ENCODE measurements around the gene GRM7. TPM values are rescaled to one million over a fixed set of nuclear protein-coding genes. Genes with fewer than 3 reads are reported as not detected.

The GRM7 gene
- total and polyA plus RNA-seq, 2 experiments from 2014 or later: 0.40 TPM; not detected in 1

DNA sequence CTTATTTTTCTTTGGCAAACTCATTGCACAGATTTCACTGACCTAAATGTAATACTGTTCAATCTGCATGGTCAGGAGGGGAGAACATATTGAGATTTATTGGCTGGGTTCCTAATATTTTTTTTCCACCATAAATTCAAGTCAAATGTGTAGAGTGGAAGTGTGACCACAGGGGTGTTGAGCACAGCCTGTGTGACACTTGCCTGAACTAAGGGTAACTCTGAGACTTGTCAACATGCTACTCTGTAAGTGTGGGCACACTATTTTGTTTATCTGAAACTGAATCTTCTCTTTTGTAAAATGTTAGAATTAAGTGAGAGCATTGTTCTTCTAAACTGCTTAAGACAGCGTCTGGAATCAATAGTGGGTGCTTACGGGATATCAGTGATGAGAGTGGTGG lies 516.2 kb downstream of the GRM7 start (continued):
- TF ChIP-seq, protein P1, sequence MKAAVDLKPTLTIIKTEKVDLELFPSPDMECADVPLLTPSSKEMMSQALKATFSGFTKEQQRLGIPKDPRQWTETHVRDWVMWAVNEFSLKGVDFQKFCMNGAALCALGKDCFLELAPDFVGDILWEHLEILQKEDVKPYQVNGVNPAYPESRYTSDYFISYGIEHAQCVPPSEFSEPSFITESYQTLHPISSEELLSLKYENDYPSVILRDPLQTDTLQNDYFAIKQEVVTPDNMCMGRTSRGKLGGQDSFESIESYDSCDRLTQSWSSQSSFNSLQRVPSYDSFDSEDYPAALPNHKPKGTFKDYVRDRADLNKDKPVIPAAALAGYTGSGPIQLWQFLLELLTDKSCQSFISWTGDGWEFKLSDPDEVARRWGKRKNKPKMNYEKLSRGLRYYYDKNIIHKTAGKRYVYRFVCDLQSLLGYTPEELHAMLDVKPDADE (IDR thresholded peaks at IDR 0.05): no peak
- no peak for TF ChIP-seq NANOG (IDR thresholded peaks at IDR 0.05; ENCODE audit: borderline replicate concordance)
- no peak for TF ChIP-seq CREB1 (CRISPR knock-in tag; IDR thresholded peaks at IDR 0.05; ENCODE audit: low read depth)
- TF ChIP-seq ZNF114 (CRISPR knock-in tag; IDR thresholded peaks at IDR 0.05): no peak
- TF ChIP-seq, protein P2, sequence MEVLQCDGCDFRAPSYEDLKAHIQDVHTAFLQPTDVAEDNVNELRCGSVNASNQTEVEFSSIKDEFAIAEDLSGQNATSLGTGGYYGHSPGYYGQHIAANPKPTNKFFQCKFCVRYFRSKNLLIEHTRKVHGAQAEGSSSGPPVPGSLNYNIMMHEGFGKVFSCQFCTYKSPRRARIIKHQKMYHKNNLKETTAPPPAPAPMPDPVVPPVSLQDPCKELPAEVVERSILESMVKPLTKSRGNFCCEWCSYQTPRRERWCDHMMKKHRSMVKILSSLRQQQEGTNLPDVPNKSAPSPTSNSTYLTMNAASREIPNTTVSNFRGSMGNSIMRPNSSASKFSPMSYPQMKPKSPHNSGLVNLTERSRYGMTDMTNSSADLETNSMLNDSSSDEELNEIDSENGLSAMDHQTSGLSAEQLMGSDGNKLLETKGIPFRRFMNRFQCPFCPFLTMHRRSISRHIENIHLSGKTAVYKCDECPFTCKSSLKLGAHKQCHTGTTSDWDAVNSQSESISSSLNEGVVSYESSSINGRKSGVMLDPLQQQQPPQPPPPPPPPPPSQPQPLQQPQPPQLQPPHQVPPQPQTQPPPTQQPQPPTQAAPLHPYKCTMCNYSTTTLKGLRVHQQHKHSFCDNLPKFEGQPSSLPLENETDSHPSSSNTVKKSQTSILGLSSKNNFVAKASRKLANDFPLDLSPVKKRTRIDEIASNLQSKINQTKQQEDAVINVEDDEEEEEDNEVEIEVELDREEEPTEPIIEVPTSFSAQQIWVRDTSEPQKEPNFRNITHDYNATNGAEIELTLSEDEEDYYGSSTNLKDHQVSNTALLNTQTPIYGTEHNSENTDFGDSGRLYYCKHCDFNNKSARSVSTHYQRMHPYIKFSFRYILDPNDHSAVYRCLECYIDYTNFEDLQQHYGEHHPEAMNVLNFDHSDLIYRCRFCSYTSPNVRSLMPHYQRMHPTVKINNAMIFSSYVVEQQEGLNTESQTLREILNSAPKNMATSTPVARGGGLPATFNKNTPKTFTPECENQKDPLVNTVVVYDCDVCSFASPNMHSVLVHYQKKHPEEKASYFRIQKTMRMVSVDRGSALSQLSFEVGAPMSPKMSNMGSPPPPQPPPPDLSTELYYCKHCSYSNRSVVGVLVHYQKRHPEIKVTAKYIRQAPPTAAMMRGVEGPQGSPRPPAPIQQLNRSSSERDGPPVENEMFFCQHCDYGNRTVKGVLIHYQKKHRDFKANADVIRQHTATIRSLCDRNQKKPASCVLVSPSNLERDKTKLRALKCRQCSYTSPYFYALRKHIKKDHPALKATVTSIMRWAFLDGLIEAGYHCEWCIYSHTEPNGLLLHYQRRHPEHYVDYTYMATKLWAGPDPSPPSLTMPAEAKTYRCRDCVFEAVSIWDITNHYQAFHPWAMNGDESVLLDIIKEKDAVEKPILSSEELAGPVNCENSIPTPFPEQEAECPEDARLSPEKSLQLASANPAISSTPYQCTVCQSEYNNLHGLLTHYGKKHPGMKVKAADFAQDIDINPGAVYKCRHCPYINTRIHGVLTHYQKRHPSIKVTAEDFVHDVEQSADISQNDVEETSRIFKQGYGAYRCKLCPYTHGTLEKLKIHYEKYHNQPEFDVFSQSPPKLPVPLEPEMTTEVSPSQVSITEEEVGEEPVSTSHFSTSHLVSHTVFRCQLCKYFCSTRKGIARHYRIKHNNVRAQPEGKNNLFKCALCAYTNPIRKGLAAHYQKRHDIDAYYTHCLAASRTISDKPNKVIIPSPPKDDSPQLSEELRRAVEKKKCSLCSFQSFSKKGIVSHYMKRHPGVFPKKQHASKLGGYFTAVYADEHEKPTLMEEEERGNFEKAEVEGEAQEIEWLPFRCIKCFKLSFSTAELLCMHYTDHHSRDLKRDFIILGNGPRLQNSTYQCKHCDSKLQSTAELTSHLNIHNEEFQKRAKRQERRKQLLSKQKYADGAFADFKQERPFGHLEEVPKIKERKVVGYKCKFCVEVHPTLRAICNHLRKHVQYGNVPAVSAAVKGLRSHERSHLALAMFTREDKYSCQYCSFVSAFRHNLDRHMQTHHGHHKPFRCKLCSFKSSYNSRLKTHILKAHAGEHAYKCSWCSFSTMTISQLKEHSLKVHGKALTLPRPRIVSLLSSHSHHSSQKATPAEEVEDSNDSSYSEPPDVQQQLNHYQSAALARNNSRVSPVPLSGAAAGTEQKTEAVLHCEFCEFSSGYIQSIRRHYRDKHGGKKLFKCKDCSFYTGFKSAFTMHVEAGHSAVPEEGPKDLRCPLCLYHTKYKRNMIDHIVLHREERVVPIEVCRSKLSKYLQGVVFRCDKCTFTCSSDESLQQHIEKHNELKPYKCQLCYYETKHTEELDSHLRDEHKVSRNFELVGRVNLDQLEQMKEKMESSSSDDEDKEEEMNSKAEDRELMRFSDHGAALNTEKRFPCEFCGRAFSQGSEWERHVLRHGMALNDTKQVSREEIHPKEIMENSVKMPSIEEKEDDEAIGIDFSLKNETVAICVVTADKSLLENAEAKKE (CRISPR knock-in tag; IDR thresholded peaks at IDR 0.05): no peak

DNA sequence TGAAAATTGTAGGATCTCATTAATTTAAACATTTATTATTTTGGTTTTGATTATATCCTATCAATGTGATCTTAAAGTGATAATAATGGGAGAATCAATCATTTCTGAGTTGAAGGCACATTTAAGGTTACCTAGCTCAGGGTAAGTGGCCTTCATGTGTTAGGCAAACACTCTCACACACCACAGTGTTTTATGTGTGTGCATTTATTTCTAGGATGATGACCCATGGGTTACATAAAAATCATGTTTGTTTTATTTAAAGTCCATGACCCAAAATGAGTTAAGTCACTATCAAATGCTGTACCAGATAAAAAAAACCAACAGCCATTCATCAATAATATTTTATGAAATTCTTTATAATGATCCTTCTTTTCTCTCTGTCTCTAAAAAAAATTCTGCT lies 520.8 kb downstream of the GRM7 start:
- H3K4me2 ChIP-seq: no peak overlapping the region
- no peaks in the 10 kb centered on the region for H3K36me3 ChIP-seq (ENCODE audit: insufficient read depth)
- peaks cover 32% of the 10 kb centered on the region; the same call in 2 of the 3 replicates for H3K9me3 Mint-ChIP-seq
- H3K4me1 ChIP-seq (ENCODE audit: insufficient read depth): no peaks in the 10 kb centered on the region
- no peak for ATAC-seq
- DNase-seq (ENCODE audit: low spot score): no peak
- H3K4me1 Mint-ChIP-seq: peaks cover 4% of the 10 kb centered on the region; the same call in 2 of the 3 replicates
- no peak overlapping the region for H3K27ac Mint-ChIP-seq
- H3K27me3 Mint-ChIP-seq (ENCODE audit: insufficient read depth, low read depth, poor library complexity): no peaks in the 10 kb centered on the region
- H3K79me2 ChIP-seq (replicated peaks; ENCODE audit: insufficient read depth): no peaks in the 10 kb centered on the region
- no peak overlapping the region for H3K4me3 ChIP-seq
- no peak overlapping the region for H3K27ac ChIP-seq (ENCODE audit: low read depth)
- no peaks in the 10 kb centered on the region for H4K20me1 ChIP-seq (replicated peaks; ENCODE audit: insufficient read depth)
- H3F3A ChIP-seq (replicated peaks; ENCODE audit: low read depth): no peaks in the 10 kb centered on the region
- no peak overlapping the region for H2AFZ ChIP-seq
- no peaks in the 10 kb centered on the region for H3K9me2 ChIP-seq (ENCODE audit: insufficient read depth)
- H3K36me3 Mint-ChIP-seq (ENCODE audit: low read depth): no peaks in the 10 kb centered on the region
- H3K27me3 ChIP-seq (ENCODE audit: insufficient read depth): no peaks in the 10 kb centered on the region
- no peak overlapping the region for H3K4me3 Mint-ChIP-seq
- no peak for TF ChIP-seq ZNF114 (CRISPR knock-in tag; IDR thresholded peaks at IDR 0.05)
- no peak for TF ChIP-seq POLR2AphosphoS5 (IDR thresholded peaks at IDR 0.05; ENCODE audit: low read depth)
- TF ChIP-seq NANOG (IDR thresholded peaks at IDR 0.05; ENCODE audit: borderline replicate concordance): no peak
- TF ChIP-seq EZH2phosphoT487 (IDR thresholded peaks at IDR 0.05; ENCODE audit: unreplicated experiment): no peak
- TF ChIP-seq, protein P3, sequence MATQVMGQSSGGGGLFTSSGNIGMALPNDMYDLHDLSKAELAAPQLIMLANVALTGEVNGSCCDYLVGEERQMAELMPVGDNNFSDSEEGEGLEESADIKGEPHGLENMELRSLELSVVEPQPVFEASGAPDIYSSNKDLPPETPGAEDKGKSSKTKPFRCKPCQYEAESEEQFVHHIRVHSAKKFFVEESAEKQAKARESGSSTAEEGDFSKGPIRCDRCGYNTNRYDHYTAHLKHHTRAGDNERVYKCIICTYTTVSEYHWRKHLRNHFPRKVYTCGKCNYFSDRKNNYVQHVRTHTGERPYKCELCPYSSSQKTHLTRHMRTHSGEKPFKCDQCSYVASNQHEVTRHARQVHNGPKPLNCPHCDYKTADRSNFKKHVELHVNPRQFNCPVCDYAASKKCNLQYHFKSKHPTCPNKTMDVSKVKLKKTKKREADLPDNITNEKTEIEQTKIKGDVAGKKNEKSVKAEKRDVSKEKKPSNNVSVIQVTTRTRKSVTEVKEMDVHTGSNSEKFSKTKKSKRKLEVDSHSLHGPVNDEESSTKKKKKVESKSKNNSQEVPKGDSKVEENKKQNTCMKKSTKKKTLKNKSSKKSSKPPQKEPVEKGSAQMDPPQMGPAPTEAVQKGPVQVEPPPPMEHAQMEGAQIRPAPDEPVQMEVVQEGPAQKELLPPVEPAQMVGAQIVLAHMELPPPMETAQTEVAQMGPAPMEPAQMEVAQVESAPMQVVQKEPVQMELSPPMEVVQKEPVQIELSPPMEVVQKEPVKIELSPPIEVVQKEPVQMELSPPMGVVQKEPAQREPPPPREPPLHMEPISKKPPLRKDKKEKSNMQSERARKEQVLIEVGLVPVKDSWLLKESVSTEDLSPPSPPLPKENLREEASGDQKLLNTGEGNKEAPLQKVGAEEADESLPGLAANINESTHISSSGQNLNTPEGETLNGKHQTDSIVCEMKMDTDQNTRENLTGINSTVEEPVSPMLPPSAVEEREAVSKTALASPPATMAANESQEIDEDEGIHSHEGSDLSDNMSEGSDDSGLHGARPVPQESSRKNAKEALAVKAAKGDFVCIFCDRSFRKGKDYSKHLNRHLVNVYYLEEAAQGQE (IDR thresholded peaks at IDR 0.05; ENCODE audit: unreplicated experiment): no peak
